HepG2 (cell line): ENCODE data around the gene CDC20. TPM values are rescaled to one million over a fixed set of nuclear protein-coding genes. Genes with fewer than 3 reads are reported as not detected.

Experiments used
- ATAC-seq: fragments of 200-7000 bp; cut with Tn5 transposase; 3 replicates; pipeline ENCODE4 v1.9.1; 2020; ENCODE audit warnings: mild to moderate bottlenecking, moderate library complexity
- BruUV-seq: library from RNA; stranded (reverse); fragments of 400-500 nt; replicated peaks from 2 replicates; lab custom pipeline; 2021; lab: Mats Ljungman, UMichigan
- CTCF ChIA-PET: fragments of 300-600 bp; formaldehyde crosslinking; extraction: SDS; loops from one replicate; lab custom pipeline; 2021; ENCODE audit warnings: low total read pairs, inconsistent platforms, low intra/inter-chr PET ratio; lab: Yijun Ruan, JAX
- POLR2A ChIA-PET: fragments of 350-600 bp; sonication (Branson Sonifier 250); formaldehyde crosslinking; loops from one replicate; lab custom pipeline; 2020; ENCODE audit warnings: antibody characterized with exemption, inconsistent platforms; lab: Yijun Ruan, JAX
- DNase-seq: peaks from one replicate; pipeline ENCODE4 v3.0.0-alpha.2; 2015; ENCODE audit warnings: low spot score
- FAIRE-seq: peaks from 3 replicates; lab custom pipeline; 2011; peaks lifted over from hg19 to GRCh38; lab: Jason Lieb, UNC
- H2AFZ ChIP-seq: one replicate; pipeline ENCODE4 v1.6.1; 2011; ENCODE audit warnings: low read length, inconsistent platforms
- H3K27ac ChIP-seq: fragments of 300-600 bp; 3 replicates; pipeline ENCODE4 v1.8.0; 2011; ENCODE audit warnings: mixed run types, mild to moderate bottlenecking, mixed read lengths, low read length, inconsistent platforms; ENCODE audit not compliant: insufficient read depth; ENCODE audit errors: extremely low read length
- H3K27me3 ChIP-seq, 2 experiments: fragments of 200-600 bp in 1 of 2; 2 replicates in 1 of 2; 3 replicates in 1 of 2; pipeline versions ENCODE4 v1.6.0 to v1.8.0; 2011; ENCODE audit warnings: low read length in 2 of 2, mild to moderate bottlenecking in 2 of 2, moderate library complexity in 2 of 2, inconsistent platforms in 1 of 2; ENCODE audit not compliant: insufficient read depth in 2 of 2, control insufficient read depth in 1 of 2
- H3K36me3 ChIP-seq, 2 experiments: fragments of 200-600 bp in 1 of 2; replicated peaks in 1 of 2; 2 replicates in 1 of 2; 3 replicates in 1 of 2; pipeline versions ENCODE4 v1.5.1 to v1.8.0; 2011; ENCODE audit warnings: low read length in 2 of 2, inconsistent platforms in 1 of 2; ENCODE audit not compliant: insufficient read depth in 2 of 2, control insufficient read depth in 1 of 2
- H3K4me1 ChIP-seq: 2 replicates; pipeline ENCODE4 v1.5.1; 2012; ENCODE audit warnings: low read length, inconsistent platforms; ENCODE audit not compliant: insufficient read depth
- H3K4me2 ChIP-seq: 2 replicates; pipeline ENCODE4 v1.6.0; 2011; ENCODE audit warnings: low read depth, low read length, inconsistent platforms
- H3K4me3 ChIP-seq, 3 experiments: fragments of 200-600 bp in 1 of 3; sonication (generic), shearing (Covaris generic) in 1 of 3; replicated peaks in 1 of 3; 2 replicates each; pipeline ENCODE4 v1.5.1; 2011 to 2016; ENCODE audit warnings: low read length in 3 of 3, inconsistent platforms in 2 of 3, low read depth in 2 of 3, mild to moderate bottlenecking in 2 of 3, control low read depth in 1 of 3, mixed read lengths in 1 of 3; ENCODE audit not compliant: insufficient read depth in 1 of 3
- H3K79me2 ChIP-seq: one replicate; pipeline ENCODE4 v1.6.1; 2011; ENCODE audit warnings: low read length, inconsistent platforms; ENCODE audit not compliant: insufficient read depth
- H3K9ac ChIP-seq: 2 replicates; pipeline ENCODE4 v1.6.0; 2011; ENCODE audit warnings: mild to moderate bottlenecking, low read depth, low read length, inconsistent platforms; ENCODE audit not compliant: insufficient read depth
- H3K9me3 ChIP-seq: 2 replicates; pipeline ENCODE4 v1.5.1; 2012; ENCODE audit warnings: mild to moderate bottlenecking, low read length
- H4K20me1 ChIP-seq: 2 replicates; pipeline ENCODE4 v1.6.0; 2011; ENCODE audit warnings: inconsistent platforms, mild to moderate bottlenecking, low read length, moderate library complexity; ENCODE audit not compliant: insufficient read depth
- CSRNP1 ChIP-seq: sonication (generic); formaldehyde crosslinking; IDR thresholded peaks from 2 replicates; pipeline ENCODE4 v1.8.1; 2023; ENCODE audit warnings: mild to moderate bottlenecking, missing genetic modification reagents
- KDM3A ChIP-seq: IDR thresholded peaks from 2 replicates; pipeline ENCODE4 v1.6.1; 2018; ENCODE audit warnings: low read depth, missing compliant biosample characterization
- KLF11 ChIP-seq: IDR thresholded peaks from 2 replicates; pipeline ENCODE4 v1.6.1; 2016; ENCODE audit warnings: missing compliant biosample characterization
- NFE2L1 ChIP-seq: sonication (generic); formaldehyde crosslinking; IDR thresholded peaks from 2 replicates; pipeline ENCODE4 v1.4.0; 2020; ENCODE audit warnings: missing genetic modification reagents, mild to moderate bottlenecking, borderline replicate concordance
- NR2C2 ChIP-seq: sonication (generic); formaldehyde crosslinking; IDR thresholded peaks from 2 replicates; pipeline ENCODE4 v1.4.0; 2020; ENCODE audit warnings: missing genetic modification reagents, mild to moderate bottlenecking, moderate library complexity, borderline replicate concordance
- PAXIP1 ChIP-seq: sonication (generic); formaldehyde crosslinking; conservative IDR thresholded peaks from 2 replicates; pipeline ENCODE4 v1.4.0; 2020; ENCODE audit warnings: mild to moderate bottlenecking, missing genetic modification reagents, moderate library complexity
- POGZ ChIP-seq: sonication (generic); formaldehyde crosslinking; IDR thresholded peaks from 2 replicates; pipeline ENCODE4 v1.4.0; 2020; ENCODE audit warnings: mild to moderate bottlenecking, missing genetic modification reagents
- SP5 ChIP-seq: IDR thresholded peaks from 2 replicates; pipeline ENCODE4 v1.6.1; 2016; ENCODE audit warnings: low read depth, borderline replicate concordance
- ZNF256 ChIP-seq: sonication (generic); formaldehyde crosslinking; conservative IDR thresholded peaks from 2 replicates; pipeline ENCODE4 v1.4.0; 2020; ENCODE audit warnings: missing genetic modification reagents
- ZNF556 ChIP-seq: sonication (generic); formaldehyde crosslinking; IDR thresholded peaks from 2 replicates; pipeline ENCODE4 v1.4.0; 2020; ENCODE audit warnings: mild to moderate bottlenecking, missing genetic modification reagents, borderline replicate concordance
- ZNF574 ChIP-seq: sonication (generic); formaldehyde crosslinking; IDR thresholded peaks from 2 replicates; pipeline ENCODE4 v1.4.0; 2020; ENCODE audit warnings: missing genetic modification reagents
- ZNF782 ChIP-seq: sonication (generic); formaldehyde crosslinking; IDR thresholded peaks from 2 replicates; pipeline ENCODE4 v1.4.0; 2020; ENCODE audit warnings: missing genetic modification reagents, mild to moderate bottlenecking, borderline replicate concordance
- WGBS: methylation state at CpG from one replicate; pipeline ENCODE4 v1.1.6; 2017; ENCODE audit warnings: low lambda C conversion rate; 5-methylcytosine and 5-hydroxymethylcytosine counted together
- in situ Hi-C: cut with HindIII; loops from 2 replicates; pipeline ENCODE4 v1.10.0; 2017; ENCODE audit warnings: low pct_unique_long_range_greater_than_20kb; ENCODE audit not compliant: extremely low pct_ligation_motif_present
- intact Hi-C: fragments of 100-400 bp; cut with micrococcal nuclease; formaldehyde crosslinking; loops from one replicate; pipeline ENCODE4 v1.10.0; 2022; ENCODE audit not compliant: unreplicated experiment
- polyA plus RNA-seq, 8 experiments: library from polyadenylated mRNA; depleted of rRNA in 3 of 8; stranded (reverse) in 7 of 8; unstranded in 1 of 8; fragments of >200 nt; fragmentation: Illumina TruSeq in 4 of 8; extraction: Trizol in 4 of 8; gene quantifications; 2 replicates each; pipeline versions ENCODE4 v1.2.1 to v1.2.3, GENCODE V29; 2011 to 2016; ENCODE audit warnings: low read depth in 4 of 8, missing spikeins in 1 of 8, mixed read lengths in 1 of 8; ENCODE audit not compliant: insufficient read depth in 1 of 8
- total RNA-seq, 5 experiments: library from RNA; depleted of rRNA; stranded (reverse); fragments of >200 nt; fragmentation: Illumina TruSeq; extraction: Trizol; gene quantifications; 2 replicates each; pipeline ENCODE4 v1.2.3, GENCODE V29; 2016; ENCODE audit warnings: low read depth in 1 of 5

Gene CDC20
- total and polyA plus RNA-seq, 2 of the 13 experiments (the other 11 are each of a cell fraction or from before 2014, with no cell fraction given): 57.9 to 90.0 TPM

GRCh38 chr1:43348343-43348808 is 10.4 kb upstream of the CDC20 start (continued):
- TF ChIP-seq POGZ (CRISPR knock-in tag): 0 out of 2 replicates have a peak, but pooled peaks have one; percentile 6
- TF ChIP-seq ZNF556: peak; percentile 4; the same call in 1 of the 2 replicates
- peak; percentile 44; the same call in 1 of the 2 replicates for TF ChIP-seq KLF11
- TF ChIP-seq, all 625 proteins: peak for 38

- Histone ChIP-seq H3K27ac (peak overlapping the region; percentile 98), H3K36me3 (no peaks in the 10 kb centered on the region), H2AFZ (no peak overlapping the region), H4K20me1 (no peaks in the 10 kb centered on the region), H3K4me2 (peak overlapping the region; percentile 97), H3K27me3 (no peaks in the 10 kb centered on the region; a peak in 1 of 5 replicates), H3K4me3 (peak overlapping the region; percentile 72 to 88 (median 86)), H3K9ac (peak overlapping the region; percentile 97), H3K4me1 (peaks cover 62% of the 10 kb centered on the region), H3K9me3 (no peaks in the 10 kb centered on the region), H3K79me2 (no peaks in the 10 kb centered on the region)
- no TSS peak for BruUV-seq
- FAIRE-seq: no peak
- in situ Hi-C loops (no loop called here), intact Hi-C loops (loop anchor here (5.0 kb wide), 1 partner anchor 112 kb away; no protein-coding TSS in a partner anchor)
- DNase-seq: peak; percentile 85
- CTCF ChIA-PET: no interaction called here
- WGBS: 0% methylated on average over 22 of the region's 72 CpGs
- POLR2A ChIA-PET: interaction anchor here (0.6 to 4.1 kb wide), 17 partner anchors 8 to 142 kb away, joined by 3 to 32 read pairs (median 4); partner anchors contain the start of genes C1orf210, CDC20, ELOVL1 and MED8
- ATAC-seq: peak; percentile 86
- TF ChIP-seq NR2C2 (CRISPR knock-in tag): peak; percentile 28; the same call in 1 of the 2 replicates
- peak; percentile 81 for TF ChIP-seq SP5
- TF ChIP-seq ZNF256 (CRISPR knock-in tag): no peak
- 0 out of 2 replicates have a peak, but pooled peaks have one; percentile 15 for TF ChIP-seq NFE2L1 (CRISPR knock-in tag)
- TF ChIP-seq PAXIP1 (CRISPR knock-in tag): peak; percentile 50; the same call in 1 of the 2 replicates
- TF ChIP-seq ZNF574 (CRISPR knock-in tag): peak; percentile 59
- no peak; the same call in 1 of the 2 replicates for TF ChIP-seq ZNF782 (CRISPR knock-in tag)
- 0 out of 2 replicates have a peak, but pooled peaks have one; percentile 10 for TF ChIP-seq KDM3A (CRISPR knock-in tag)
- peak; percentile 73; the same call in 1 of the 2 replicates for TF ChIP-seq CSRNP1 (CRISPR knock-in tag)
Observed at GRCh38 chr1:43348809-43349593, 9.8 kb upstream of the CDC20 start.
